HepG2 (cell line): ENCODE data around the gene PRSS38. TPM values are rescaled to one million over a fixed set of nuclear protein-coding genes. Genes with fewer than 3 reads are reported as not detected.

ENCODE experiments used
- ATAC-seq: fragments of 200-7000 bp; cut with Tn5 transposase; 3 replicates; pipeline ENCODE4 v1.9.1; 2020; ENCODE audit warnings: mild to moderate bottlenecking, moderate library complexity
- BruUV-seq: library from RNA; stranded (reverse); fragments of 400-500 nt; replicated peaks from 2 replicates; lab custom pipeline; 2021; lab: Mats Ljungman, UMichigan
- CTCF ChIA-PET: fragments of 300-600 bp; formaldehyde crosslinking; extraction: SDS; loops from one replicate; lab custom pipeline; 2021; ENCODE audit warnings: low total read pairs, inconsistent platforms, low intra/inter-chr PET ratio; lab: Yijun Ruan, JAX
- POLR2A ChIA-PET: fragments of 350-600 bp; sonication (Branson Sonifier 250); formaldehyde crosslinking; loops from one replicate; lab custom pipeline; 2020; ENCODE audit warnings: antibody characterized with exemption, inconsistent platforms; lab: Yijun Ruan, JAX
- DNase-seq: peaks from one replicate; pipeline ENCODE4 v3.0.0-alpha.2; 2015; ENCODE audit warnings: low spot score
- FAIRE-seq: peaks from 3 replicates; lab custom pipeline; 2011; peaks lifted over from hg19 to GRCh38; lab: Jason Lieb, UNC
- H2AFZ ChIP-seq: one replicate; pipeline ENCODE4 v1.6.1; 2011; ENCODE audit warnings: low read length, inconsistent platforms
- H3K27ac ChIP-seq: fragments of 300-600 bp; 3 replicates; pipeline ENCODE4 v1.8.0; 2011; ENCODE audit warnings: mixed run types, mild to moderate bottlenecking, mixed read lengths, low read length, inconsistent platforms; ENCODE audit not compliant: insufficient read depth; ENCODE audit errors: extremely low read length
- H3K27me3 ChIP-seq, 2 experiments: fragments of 200-600 bp in 1 of 2; 2 replicates in 1 of 2; 3 replicates in 1 of 2; pipeline versions ENCODE4 v1.6.0 to v1.8.0; 2011; ENCODE audit warnings: low read length in 2 of 2, mild to moderate bottlenecking in 2 of 2, moderate library complexity in 2 of 2, inconsistent platforms in 1 of 2; ENCODE audit not compliant: insufficient read depth in 2 of 2, control insufficient read depth in 1 of 2
- H3K36me3 ChIP-seq, 2 experiments: fragments of 200-600 bp in 1 of 2; replicated peaks in 1 of 2; 2 replicates in 1 of 2; 3 replicates in 1 of 2; pipeline versions ENCODE4 v1.5.1 to v1.8.0; 2011; ENCODE audit warnings: low read length in 2 of 2, inconsistent platforms in 1 of 2; ENCODE audit not compliant: insufficient read depth in 2 of 2, control insufficient read depth in 1 of 2
- H3K4me1 ChIP-seq: 2 replicates; pipeline ENCODE4 v1.5.1; 2012; ENCODE audit warnings: low read length, inconsistent platforms; ENCODE audit not compliant: insufficient read depth
- H3K4me2 ChIP-seq: 2 replicates; pipeline ENCODE4 v1.6.0; 2011; ENCODE audit warnings: low read depth, low read length, inconsistent platforms
- H3K4me3 ChIP-seq, 3 experiments: fragments of 200-600 bp in 1 of 3; sonication (generic), shearing (Covaris generic) in 1 of 3; replicated peaks in 1 of 3; 2 replicates each; pipeline ENCODE4 v1.5.1; 2011 to 2016; ENCODE audit warnings: low read length in 3 of 3, inconsistent platforms in 2 of 3, low read depth in 2 of 3, mild to moderate bottlenecking in 2 of 3, control low read depth in 1 of 3, mixed read lengths in 1 of 3; ENCODE audit not compliant: insufficient read depth in 1 of 3
- H3K79me2 ChIP-seq: one replicate; pipeline ENCODE4 v1.6.1; 2011; ENCODE audit warnings: low read length, inconsistent platforms; ENCODE audit not compliant: insufficient read depth
- H3K9ac ChIP-seq: 2 replicates; pipeline ENCODE4 v1.6.0; 2011; ENCODE audit warnings: mild to moderate bottlenecking, low read depth, low read length, inconsistent platforms; ENCODE audit not compliant: insufficient read depth
- H3K9me3 ChIP-seq: 2 replicates; pipeline ENCODE4 v1.5.1; 2012; ENCODE audit warnings: mild to moderate bottlenecking, low read length
- H4K20me1 ChIP-seq: 2 replicates; pipeline ENCODE4 v1.6.0; 2011; ENCODE audit warnings: inconsistent platforms, mild to moderate bottlenecking, low read length, moderate library complexity; ENCODE audit not compliant: insufficient read depth
- CEBPB ChIP-seq: IDR thresholded peaks from 2 replicates; pipeline ENCODE4 v1.6.1; 2011; ENCODE audit warnings: low read depth, low read length, improper control_type of control experiment, borderline replicate concordance
- GFI1 ChIP-seq: sonication (generic); formaldehyde crosslinking; IDR thresholded peaks from 2 replicates; pipeline ENCODE4 v1.5.0; 2020; ENCODE audit warnings: missing genetic modification reagents, mild to moderate bottlenecking, borderline replicate concordance
- HHEX ChIP-seq: IDR thresholded peaks from 2 replicates; pipeline ENCODE4 v1.6.1; 2016; ENCODE audit warnings: control low read depth
- IRX3 ChIP-seq: sonication (generic); formaldehyde crosslinking; IDR thresholded peaks from 2 replicates; pipeline ENCODE4 v1.8.1; 2023; ENCODE audit warnings: mild to moderate bottlenecking, low read depth, missing genetic modification reagents, borderline replicate concordance
- MAFG ChIP-seq: sonication (generic); formaldehyde crosslinking; IDR thresholded peaks from 2 replicates; pipeline ENCODE4 v1.5.1; 2020; ENCODE audit warnings: mild to moderate bottlenecking, missing genetic modification reagents
- MBD4 ChIP-seq: IDR thresholded peaks from 2 replicates; pipeline ENCODE4 v1.6.1; 2012; ENCODE audit warnings: low read length, inconsistent platforms, borderline replicate concordance
- SOX5 ChIP-seq: IDR thresholded peaks from 2 replicates; pipeline ENCODE4 v1.6.1; 2016; ENCODE audit warnings: borderline replicate concordance
- ZFP82 ChIP-seq: sonication (generic); formaldehyde crosslinking; IDR thresholded peaks from 2 replicates; pipeline ENCODE4 v1.5.1; 2020; ENCODE audit warnings: mild to moderate bottlenecking, missing genetic modification reagents, borderline replicate concordance
- ZFP91 ChIP-seq: sonication (generic); formaldehyde crosslinking; IDR thresholded peaks from 2 replicates; pipeline ENCODE4 v1.9.0; 2022; ENCODE audit warnings: missing genetic modification reagents, mild to moderate bottlenecking, borderline replicate concordance
- ZNF101 ChIP-seq: sonication (generic); formaldehyde crosslinking; IDR thresholded peaks from 2 replicates; pipeline ENCODE4 v1.4.0; 2020; ENCODE audit warnings: mild to moderate bottlenecking, low read depth, missing genetic modification reagents, borderline replicate concordance
- ZNF747 ChIP-seq: sonication (generic); formaldehyde crosslinking; IDR thresholded peaks from 2 replicates; pipeline ENCODE4 v1.8.1; 2023; ENCODE audit warnings: missing genetic modification reagents, mild to moderate bottlenecking, borderline replicate concordance
- ZNF777 ChIP-seq: sonication (generic); formaldehyde crosslinking; IDR thresholded peaks from 2 replicates; pipeline ENCODE4 v1.4.0; 2020; ENCODE audit warnings: missing genetic modification reagents
- WGBS: methylation state at CpG from one replicate; pipeline ENCODE4 v1.1.6; 2017; ENCODE audit warnings: low lambda C conversion rate; 5-methylcytosine and 5-hydroxymethylcytosine counted together
- in situ Hi-C: cut with HindIII; loops from 2 replicates; pipeline ENCODE4 v1.10.0; 2017; ENCODE audit warnings: low pct_unique_long_range_greater_than_20kb; ENCODE audit not compliant: extremely low pct_ligation_motif_present
- intact Hi-C: fragments of 100-400 bp; cut with micrococcal nuclease; formaldehyde crosslinking; loops from one replicate; pipeline ENCODE4 v1.10.0; 2022; ENCODE audit not compliant: unreplicated experiment
- polyA plus RNA-seq, 8 experiments: library from polyadenylated mRNA; depleted of rRNA in 3 of 8; stranded (reverse) in 7 of 8; unstranded in 1 of 8; fragments of >200 nt; fragmentation: Illumina TruSeq in 4 of 8; extraction: Trizol in 4 of 8; gene quantifications; 2 replicates each; pipeline versions ENCODE4 v1.2.1 to v1.2.3, GENCODE V29; 2011 to 2016; ENCODE audit warnings: low read depth in 4 of 8, missing spikeins in 1 of 8, mixed read lengths in 1 of 8; ENCODE audit not compliant: insufficient read depth in 1 of 8
- total RNA-seq, 5 experiments: library from RNA; depleted of rRNA; stranded (reverse); fragments of >200 nt; fragmentation: Illumina TruSeq; extraction: Trizol; gene quantifications; 2 replicates each; pipeline ENCODE4 v1.2.3, GENCODE V29; 2016; ENCODE audit warnings: low read depth in 1 of 5
- TF ChIP-seq, protein P1 (sequence below): sonication (generic); formaldehyde crosslinking; IDR thresholded peaks from 2 replicates; pipeline ENCODE4 v1.4.0; 2020; ENCODE audit warnings: missing genetic modification reagents

The PRSS38 gene
- total and polyA plus RNA-seq, 2 of the 13 experiments (the other 11 are each of a cell fraction or from before 2014, with no cell fraction given) = not detected

- Histone ChIP-seq H2AFZ (no peak overlapping the region), H3K27me3 (peaks cover 2% of the 10 kb centered on the region in 2 experiments; a peak in 2 of 5 replicates), H3K36me3 (no peaks in the 10 kb centered on the region), H3K27ac (no peak overlapping the region), H3K9me3 (no peaks in the 10 kb centered on the region), H3K4me2 (no peak overlapping the region), H4K20me1 (no peaks in the 10 kb centered on the region), H3K79me2 (no peaks in the 10 kb centered on the region), H3K4me1 (no peaks in the 10 kb centered on the region), H3K9ac (no peak overlapping the region), H3K4me3 (no peak overlapping the region)
- DNase-seq (no peak), FAIRE-seq (no peak), ATAC-seq (no peak)
- no TSS peak for BruUV-seq
- ChIA-PET POLR2A (no interaction called here), CTCF (no interaction called here)
- intact Hi-C loops = no loop called here
- in situ Hi-C loops = no loop called here
- peak; percentile 45; the same call in 1 of the 2 replicates for TF ChIP-seq CEBPB
- no peak for TF ChIP-seq ZNF777 (CRISPR knock-in tag)
- WGBS = under 1% methylated on average over 3 of the region's 4 CpGs
Measured at GRCh38 chr1:227880342-227880924, 65.0 kb downstream of the PRSS38 start.

DNA sequence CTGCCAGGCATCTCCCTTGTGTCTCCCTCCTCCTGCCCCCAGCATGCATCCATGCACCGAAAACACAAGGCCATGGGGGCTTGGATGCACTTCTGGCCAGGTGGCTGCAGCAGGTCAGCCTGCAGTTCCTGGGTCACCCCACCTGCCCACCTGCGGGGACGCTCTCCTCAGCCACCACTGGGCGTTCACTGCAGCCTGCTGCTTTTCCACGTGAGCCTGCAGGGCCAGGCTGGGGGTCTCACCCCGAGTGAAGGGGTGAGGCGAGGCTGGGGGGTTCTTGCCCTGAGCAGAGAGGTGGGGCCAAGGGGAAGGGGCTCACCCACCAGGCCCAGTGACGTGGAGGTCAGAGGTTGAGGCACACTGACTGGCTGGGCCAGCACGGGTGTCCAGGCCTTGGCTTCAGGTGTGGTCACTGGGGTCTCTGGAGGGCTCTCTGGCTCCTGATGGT lies 67.6 kb downstream of the PRSS38 start:
- 0% methylated on average over 1 of the region's 9 CpGs for WGBS
- Histone ChIP-seq H3K36me3 (no peaks in the 10 kb centered on the region), H3K4me2 (no peak overlapping the region), H3K4me3 (no peak overlapping the region), H3K27ac (no peak overlapping the region), H3K9ac (no peak overlapping the region), H3K79me2 (no peaks in the 10 kb centered on the region), H3K4me1 (no peaks in the 10 kb centered on the region), H4K20me1 (no peaks in the 10 kb centered on the region), H3K27me3 (peaks cover 2 to 10% of the 10 kb centered on the region in 2 experiments; a peak in 3 of 5 replicates), H3K9me3 (no peaks in the 10 kb centered on the region), H2AFZ (no peak overlapping the region)
- no TSS peak for BruUV-seq
- DNase-seq (no peak), ATAC-seq (no peak), FAIRE-seq (no peak)
- ChIA-PET CTCF (no interaction called here), POLR2A (no interaction called here)
- in situ Hi-C loops (no loop called here), intact Hi-C loops (no loop called here)
- TF ChIP-seq MBD4 = no peak
- TF ChIP-seq MAFG (CRISPR knock-in tag) = no peak
- TF ChIP-seq GFI1 (CRISPR knock-in tag) = no peak
- TF ChIP-seq, protein P1, sequence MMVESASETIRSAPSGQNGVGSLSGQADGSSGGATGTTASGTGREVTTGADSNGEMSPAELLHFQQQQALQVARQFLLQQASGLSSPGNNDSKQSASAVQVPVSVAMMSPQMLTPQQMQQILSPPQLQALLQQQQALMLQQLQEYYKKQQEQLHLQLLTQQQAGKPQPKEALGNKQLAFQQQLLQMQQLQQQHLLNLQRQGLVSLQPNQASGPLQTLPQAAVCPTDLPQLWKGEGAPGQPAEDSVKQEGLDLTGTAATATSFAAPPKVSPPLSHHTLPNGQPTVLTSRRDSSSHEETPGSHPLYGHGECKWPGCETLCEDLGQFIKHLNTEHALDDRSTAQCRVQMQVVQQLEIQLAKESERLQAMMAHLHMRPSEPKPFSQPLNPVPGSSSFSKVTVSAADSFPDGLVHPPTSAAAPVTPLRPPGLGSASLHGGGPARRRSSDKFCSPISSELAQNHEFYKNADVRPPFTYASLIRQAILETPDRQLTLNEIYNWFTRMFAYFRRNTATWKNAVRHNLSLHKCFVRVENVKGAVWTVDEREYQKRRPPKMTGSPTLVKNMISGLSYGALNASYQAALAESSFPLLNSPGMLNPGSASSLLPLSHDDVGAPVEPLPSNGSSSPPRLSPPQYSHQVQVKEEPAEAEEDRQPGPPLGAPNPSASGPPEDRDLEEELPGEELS (CRISPR knock-in tag) = no peak
- no peak for TF ChIP-seq SOX5 (CRISPR knock-in tag)
- TF ChIP-seq ZFP91 (CRISPR knock-in tag) = no peak
- TF ChIP-seq HHEX (CRISPR knock-in tag) = no peak
- TF ChIP-seq ZNF747 = no peak
- no peak for TF ChIP-seq ZFP82
- no peak for TF ChIP-seq ZNF101
- TF ChIP-seq IRX3 (CRISPR knock-in tag) = no peak
